ENCODE data around the gene SUN3.

GRCh38 chr7:47965456-47965855, 63.5 kb downstream of the SUN3 start:
- TF ChIP-seq, protein P1, sequence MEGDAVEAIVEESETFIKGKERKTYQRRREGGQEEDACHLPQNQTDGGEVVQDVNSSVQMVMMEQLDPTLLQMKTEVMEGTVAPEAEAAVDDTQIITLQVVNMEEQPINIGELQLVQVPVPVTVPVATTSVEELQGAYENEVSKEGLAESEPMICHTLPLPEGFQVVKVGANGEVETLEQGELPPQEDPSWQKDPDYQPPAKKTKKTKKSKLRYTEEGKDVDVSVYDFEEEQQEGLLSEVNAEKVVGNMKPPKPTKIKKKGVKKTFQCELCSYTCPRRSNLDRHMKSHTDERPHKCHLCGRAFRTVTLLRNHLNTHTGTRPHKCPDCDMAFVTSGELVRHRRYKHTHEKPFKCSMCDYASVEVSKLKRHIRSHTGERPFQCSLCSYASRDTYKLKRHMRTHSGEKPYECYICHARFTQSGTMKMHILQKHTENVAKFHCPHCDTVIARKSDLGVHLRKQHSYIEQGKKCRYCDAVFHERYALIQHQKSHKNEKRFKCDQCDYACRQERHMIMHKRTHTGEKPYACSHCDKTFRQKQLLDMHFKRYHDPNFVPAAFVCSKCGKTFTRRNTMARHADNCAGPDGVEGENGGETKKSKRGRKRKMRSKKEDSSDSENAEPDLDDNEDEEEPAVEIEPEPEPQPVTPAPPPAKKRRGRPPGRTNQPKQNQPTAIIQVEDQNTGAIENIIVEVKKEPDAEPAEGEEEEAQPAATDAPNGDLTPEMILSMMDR (IDR thresholded peaks at IDR 0.05; ENCODE audit: poor library complexity, severe bottlenecking): no peak
- TF ChIP-seq EZH2 (IDR thresholded peaks at IDR 0.05; ENCODE audit: borderline replicate concordance, insufficient read depth, low read length, poor library complexity, severe bottlenecking): no peak
- no peak for TF ChIP-seq EP300 (conservative IDR thresholded peaks at IDR 0.05; ENCODE audit: poor library complexity, severe bottlenecking)
- TF ChIP-seq TAF1 (IDR thresholded peaks at IDR 0.05; ENCODE audit: low read depth): no peak
